Measurements from ENCODE around the gene LAMC3.

Gene LAMC3

GRCh38 chr9:131048820-131049219 is 39.8 kb downstream of the LAMC3 start:
- DNase-seq, result no peak

GRCh38 chr9:131049829-131050715 is 41.1 kb downstream of the LAMC3 start:
- no peak for DNase-seq

- no peak for DNase-seq
Observed at GRCh38 chr9:131050831-131051230, 41.9 kb downstream of the LAMC3 start.

GRCh38 chr9:131051592-131052517 is 42.9 kb downstream of the LAMC3 start:
- DNase-seq, result no peak

- no peak for DNase-seq
Observed at GRCh38 chr9:131053896-131054295, 44.9 kb downstream of the LAMC3 start.

- DNase-seq, result no peak
Observed at GRCh38 chr9:131056781-131057506, 48.0 kb downstream of the LAMC3 start.

GRCh38 chr9:131060900-131061630 is 52.1 kb downstream of the LAMC3 start:
- no peak for DNase-seq

- no peak for DNase-seq
Observed at GRCh38 chr9:131062969-131063368, 54.0 kb downstream of the LAMC3 start.

GRCh38 chr9:131065599-131065998 is 56.6 kb downstream of the LAMC3 start:
- no peak for DNase-seq

- no peak for DNase-seq
Observed at GRCh38 chr9:131067625-131068024, 58.7 kb downstream of the LAMC3 start.

GRCh38 chr9:131068076-131068816 is 59.3 kb downstream of the LAMC3 start:
- DNase-seq, result no peak

GRCh38 chr9:131069699-131070098 is 60.7 kb downstream of the LAMC3 start:
- no peak for DNase-seq

- no peak for DNase-seq
Observed at GRCh38 chr9:131072107-131072870, 63.3 kb downstream of the LAMC3 start.

- DNase-seq, result no peak
Observed at GRCh38 chr9:131072871-131073237, 63.9 kb downstream of the LAMC3 start.

- no peak for DNase-seq
Observed at GRCh38 chr9:131076347-131077195, 67.6 kb downstream of the LAMC3 start.

GRCh38 chr9:131078427-131079366 is 69.7 kb downstream of the LAMC3 start:
- DNase-seq, result no peak

- DNase-seq, result no peak
Observed at GRCh38 chr9:131080589-131080988, 71.6 kb downstream of the LAMC3 start.

GRCh38 chr9:131081868-131082267 is 72.9 kb downstream of the LAMC3 start:
- no peak for DNase-seq

Data from activated CD4-positive, CD25-positive, alpha-beta regulatory T cell (primary cell).